Cortex of kidney (tissue), 1 donor: ENCODE data around the gene NDUFS5.
"Not testable (repeated sequence)": the region's sequence is repeated elsewhere in the genome, so short reads cannot be mapped to it uniquely, and the experiment has no call there.

Source experiments
- DNase-seq: peaks from one replicate; lab custom pipeline; 2025; lab: John Stamatoyannopoulos, UW

NDUFS5 gene

GRCh38 chr1:39016604-39017171, 9.5 kb upstream of the NDUFS5 start:
- DNase-seq = no peak

DNA sequence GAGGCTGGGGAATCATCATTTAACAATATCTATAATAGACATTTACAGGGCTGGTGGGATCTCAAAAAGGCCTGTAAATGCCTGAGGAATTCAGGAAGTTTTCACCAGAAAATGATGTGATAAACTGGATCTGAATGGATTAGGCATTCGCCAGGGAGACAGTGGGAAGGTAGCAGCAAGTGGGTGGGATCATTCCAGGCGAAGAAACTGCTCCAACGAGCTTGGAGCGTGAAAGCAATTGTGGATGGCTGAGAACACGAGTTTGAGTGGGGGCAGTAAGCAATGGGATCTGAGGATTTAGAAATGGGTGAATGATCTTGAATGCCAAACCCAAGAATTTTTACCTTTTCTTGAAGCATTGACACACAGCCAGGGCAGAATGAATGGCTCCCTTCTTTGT, 8.9 kb upstream of the NDUFS5 start:
- no peak for DNase-seq

DNA sequence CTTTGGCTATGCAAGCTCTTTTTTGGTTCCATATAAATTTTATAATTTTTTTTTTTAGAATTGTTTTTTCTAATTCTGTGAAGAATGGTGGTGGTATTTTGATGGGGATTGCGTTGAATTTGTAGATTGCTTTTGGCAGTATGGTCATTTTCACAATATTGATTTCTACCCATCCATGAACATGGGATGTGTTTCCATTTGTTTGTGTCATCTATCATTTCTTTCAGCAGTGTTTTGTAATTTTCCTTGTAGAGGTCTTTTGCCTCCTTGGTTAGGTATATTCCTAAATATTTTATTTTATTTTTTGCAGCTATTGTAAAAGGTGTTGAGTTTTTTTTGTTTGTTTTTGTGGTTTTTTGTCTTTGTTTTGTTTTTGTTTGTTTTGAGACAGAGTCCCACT, 5.7 kb upstream of the NDUFS5 start:
- DNase-seq = not testable (repeated sequence)

DNA sequence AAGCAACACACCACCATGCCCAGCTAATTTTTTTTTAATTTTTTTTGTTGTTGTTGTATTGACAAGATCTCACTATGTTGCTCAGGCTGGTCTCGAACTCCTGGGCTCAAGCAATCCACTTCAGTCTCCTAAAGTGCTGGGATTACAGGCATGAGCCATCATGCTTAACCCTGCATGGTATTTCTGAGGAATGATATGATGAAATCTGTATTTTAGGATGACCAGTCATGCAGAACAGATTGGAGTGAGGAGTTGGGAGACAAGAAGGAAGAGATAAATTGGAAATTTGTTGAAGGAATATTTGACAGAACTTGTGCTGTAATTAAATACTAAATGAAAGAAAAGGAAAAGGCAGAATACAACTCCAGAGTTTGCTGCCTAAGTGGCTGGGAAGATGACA, 4.7 kb upstream of the NDUFS5 start:
- no peak for DNase-seq

DNA sequence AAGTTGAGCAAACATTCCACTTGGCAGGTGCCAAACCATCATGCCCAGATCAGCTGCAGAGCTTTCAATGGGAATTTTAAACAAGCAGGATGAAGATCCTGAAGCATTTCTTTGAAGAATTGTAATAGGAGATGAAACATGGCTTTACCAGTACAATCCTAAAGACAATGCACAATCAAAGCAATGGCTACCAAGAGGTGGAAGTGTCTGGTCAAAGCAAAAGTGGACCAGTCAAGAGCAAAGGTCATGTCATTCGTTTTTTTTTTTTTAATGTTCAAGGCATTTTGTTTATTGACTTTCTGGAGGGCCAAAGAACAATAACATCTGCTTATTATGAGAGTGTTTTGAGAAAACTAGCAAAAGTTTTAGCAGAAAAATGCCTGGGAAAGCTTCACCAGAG, 3.0 kb upstream of the NDUFS5 start:
- DNase-seq = no peak

GRCh38 chr1:39026866-39027507, 837 bp downstream of the NDUFS5 start:
- no peak for DNase-seq

DNA sequence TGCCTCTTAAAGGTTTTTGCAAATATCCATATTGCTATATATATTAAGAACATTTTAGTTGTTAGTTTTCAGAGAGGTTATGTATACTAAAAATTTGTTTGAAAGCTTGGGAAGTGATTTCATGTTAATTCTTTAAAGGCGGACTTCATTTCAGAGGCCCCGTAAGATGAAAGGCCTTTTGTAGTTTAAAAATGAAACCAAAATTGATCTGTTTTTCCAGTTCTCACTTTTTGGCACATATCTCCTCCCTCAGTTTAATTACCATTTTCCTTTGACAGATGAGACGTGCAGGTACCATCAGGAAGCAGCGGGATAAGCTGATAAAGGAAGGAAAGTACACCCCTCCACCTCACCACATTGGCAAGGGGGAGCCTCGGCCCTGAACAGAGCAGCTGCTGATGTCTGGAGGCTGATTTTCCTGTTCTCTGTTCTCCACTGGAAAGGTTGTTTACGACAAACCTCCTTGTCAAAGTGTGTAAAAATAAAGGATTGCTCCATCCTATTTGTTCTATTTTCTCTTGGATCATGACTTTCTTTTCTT, 8.0 kb downstream of the NDUFS5 start:
- no peak for DNase-seq

- DNase-seq = no peak
Observed at GRCh38 chr1:39036678-39037077, 10.5 kb downstream of the NDUFS5 start.

DNA sequence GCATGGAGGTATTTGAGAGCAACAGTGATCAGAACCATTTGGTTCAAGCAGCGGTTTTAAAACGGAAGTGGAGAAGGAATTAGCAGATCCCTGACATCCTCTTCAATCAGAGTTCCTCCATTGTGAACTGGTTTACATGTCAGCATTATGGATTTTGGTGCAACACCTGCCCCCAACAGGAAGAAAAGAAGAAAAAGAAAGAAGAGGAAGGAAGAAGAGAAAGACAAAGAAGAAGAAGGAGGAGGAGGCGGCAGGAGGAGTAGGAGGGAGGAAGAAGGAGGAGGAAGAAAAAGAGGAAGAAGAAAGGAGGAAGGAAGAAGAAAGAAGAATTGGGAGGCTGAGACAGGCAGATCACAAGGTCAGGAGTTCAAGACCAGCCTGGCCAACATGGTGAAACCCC, 17.4 kb downstream of the NDUFS5 start:
- no peak for DNase-seq

GRCh38 chr1:39044762-39045161, 18.6 kb downstream of the NDUFS5 start:
- no peak for DNase-seq

GRCh38 chr1:39045231-39045630, 19.1 kb downstream of the NDUFS5 start:
- DNase-seq = no peak

DNA sequence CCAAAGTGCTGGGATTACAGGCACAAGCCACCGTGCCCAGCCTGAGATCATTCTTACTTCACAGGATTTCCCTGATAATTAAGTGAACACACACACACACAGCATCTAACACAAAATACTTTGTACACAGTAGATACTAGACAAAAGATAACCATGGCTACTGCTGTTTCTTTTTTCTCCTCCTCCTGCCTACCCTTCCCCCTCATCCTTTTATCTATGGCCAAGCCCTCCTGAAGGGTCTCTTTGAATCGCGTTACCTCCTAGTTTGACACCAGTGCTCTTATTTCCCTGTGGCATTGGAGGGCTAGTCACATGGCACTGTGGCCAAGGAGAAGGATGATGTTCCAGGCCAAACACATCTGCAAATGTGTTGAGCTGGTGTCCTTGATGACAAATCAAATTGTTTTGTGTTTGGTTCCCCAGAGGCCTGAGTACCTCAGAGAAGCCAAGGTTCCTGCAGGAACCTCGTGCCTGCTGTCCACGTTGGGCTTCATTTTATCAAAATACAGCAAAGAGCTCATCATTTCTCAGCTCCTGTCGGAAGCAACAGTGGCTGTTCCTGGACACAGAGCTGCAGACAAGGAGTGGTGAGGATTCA, 20.6 kb downstream of the NDUFS5 start:
- no peak for DNase-seq

DNA sequence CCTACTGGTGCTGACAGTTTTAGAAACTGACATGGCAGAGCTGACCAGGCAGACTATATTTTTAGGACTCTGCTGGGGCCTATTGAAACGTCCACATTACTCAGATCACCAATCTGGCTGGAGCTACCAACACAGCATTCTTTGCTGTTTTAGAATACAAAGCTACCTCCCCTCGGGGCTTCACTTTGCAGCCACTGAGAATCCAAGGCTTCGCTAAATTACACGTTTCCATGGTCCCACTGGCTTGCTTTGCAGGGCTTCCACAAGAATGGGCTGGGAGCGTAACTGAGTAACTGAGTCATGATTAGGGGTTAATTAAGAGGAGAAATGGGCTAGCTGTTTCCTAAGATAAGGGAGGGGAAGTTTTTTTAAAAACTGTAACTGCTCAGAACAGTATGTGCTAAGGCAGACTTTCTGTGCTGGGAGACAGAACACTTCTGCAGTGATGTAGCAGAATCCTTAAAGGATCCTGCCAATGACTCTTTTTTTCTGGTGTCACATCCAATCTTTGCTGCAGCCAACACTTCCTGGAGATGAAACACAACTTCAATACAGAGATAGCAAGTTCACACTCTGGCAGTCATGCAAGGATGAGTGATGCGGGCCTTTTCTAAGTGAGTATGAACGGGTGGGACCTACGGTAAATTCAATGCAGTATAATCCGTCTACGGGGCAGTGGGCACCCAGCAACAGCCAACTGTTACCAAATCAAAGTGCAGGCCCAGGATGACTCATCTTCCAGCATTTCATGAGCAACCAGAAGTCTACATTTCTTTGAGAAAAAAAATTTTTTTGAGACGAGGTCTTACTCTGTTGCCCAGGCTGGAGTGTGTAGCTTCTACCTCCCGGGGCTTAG, 21.5 kb downstream of the NDUFS5 start:
- no peak for DNase-seq

GRCh38 chr1:39048745-39049370, 22.7 kb downstream of the NDUFS5 start:
- DNase-seq = no peak

- DNase-seq = no peak
Observed at GRCh38 chr1:39050001-39050400, 23.9 kb downstream of the NDUFS5 start.

DNA sequence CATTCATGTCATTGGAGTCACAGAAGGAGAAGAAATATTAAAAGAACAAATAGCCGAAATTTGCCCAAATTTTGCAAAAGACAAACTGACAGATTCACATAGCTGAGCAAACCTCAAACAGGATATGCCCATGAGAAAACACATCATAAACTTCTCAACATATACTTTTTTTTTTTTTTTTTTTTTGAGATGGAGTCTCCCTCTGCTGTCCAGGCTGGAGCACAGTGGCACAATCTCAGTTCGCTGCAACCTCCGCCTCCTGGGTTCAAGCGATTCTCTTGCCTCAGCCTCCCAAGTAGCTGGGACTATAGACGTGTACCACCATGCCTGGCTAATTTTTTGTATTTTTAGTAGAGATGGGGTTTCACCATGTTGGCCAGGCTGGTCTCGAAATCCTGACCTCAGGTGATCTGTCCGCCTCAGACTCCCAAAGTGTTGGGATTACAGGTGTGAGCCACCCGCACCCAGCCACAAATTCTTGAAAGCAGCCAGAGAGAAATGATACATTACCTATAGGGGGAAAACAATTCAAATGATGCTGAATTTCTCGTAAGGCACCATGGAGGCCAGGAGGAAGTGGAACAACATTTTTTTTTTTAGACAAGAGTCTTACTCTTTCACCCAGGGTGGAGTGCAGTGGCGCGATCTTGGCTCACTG, 25.2 kb downstream of the NDUFS5 start:
- not testable (repeated sequence) for DNase-seq

- no peak for DNase-seq
Observed at GRCh38 chr1:39051956-39052355, 25.8 kb downstream of the NDUFS5 start.

GRCh38 chr1:39055213-39055710, 29.1 kb downstream of the NDUFS5 start:
- not testable (repeated sequence) for DNase-seq

DNA sequence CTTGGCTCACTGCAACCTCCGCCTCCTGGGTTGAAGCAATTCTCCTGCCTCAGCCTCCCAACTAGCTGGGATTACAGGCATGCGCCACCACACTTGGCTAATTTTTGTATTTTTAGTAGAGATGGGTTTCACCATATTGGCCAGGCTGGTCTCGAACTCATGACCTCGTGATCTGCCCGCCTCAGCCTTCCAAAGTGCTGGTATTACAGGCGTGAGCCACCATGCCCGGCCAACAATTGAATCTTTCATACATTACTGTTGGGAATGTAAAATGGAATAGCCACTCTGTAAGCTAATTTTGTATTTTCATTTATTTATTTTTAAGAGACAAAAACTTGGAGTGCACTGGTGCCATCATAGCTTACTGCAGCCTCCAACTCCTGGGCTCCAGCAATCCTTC, 35.4 kb downstream of the NDUFS5 start:
- DNase-seq = not testable (repeated sequence)

- no peak for DNase-seq
Observed at GRCh38 chr1:39061951-39062350, 35.8 kb downstream of the NDUFS5 start.

DNA sequence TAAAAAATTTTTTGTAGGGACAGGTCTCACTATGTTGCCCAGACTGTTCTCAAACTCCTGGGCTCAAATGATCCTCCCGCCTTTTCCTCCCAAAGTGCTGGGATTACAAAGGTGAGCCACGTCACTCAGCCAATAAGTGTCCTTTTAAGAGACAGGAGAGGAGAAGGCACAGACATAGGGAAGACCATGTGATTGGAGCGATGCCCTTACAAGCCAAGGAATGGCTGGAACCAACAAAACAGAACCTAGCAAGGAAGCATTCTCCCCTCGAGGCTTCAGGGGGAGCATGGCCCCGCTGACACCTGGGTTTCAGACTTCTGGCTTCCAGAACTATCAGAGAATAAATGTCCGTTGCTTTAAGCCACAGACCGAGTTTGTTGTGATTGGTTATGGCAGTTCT, 37.0 kb downstream of the NDUFS5 start:
- DNase-seq = no peak
